Bronchial epithelial cell (primary cell): ENCODE results near the gene OR1A2. TPM values are rescaled to one million over a fixed set of nuclear protein-coding genes. Genes with fewer than 3 reads are reported as not detected.
"Not testable (repeated sequence)": the region's sequence is repeated elsewhere in the genome, so short reads cannot be mapped to it uniquely, and the experiment has no call there.

Experiments used
- DNase-seq: peaks from one replicate; pipeline ENCODE4 v3.0.0-alpha.2; 2010; ENCODE audit warnings: low read depth
- FAIRE-seq: peaks from 2 replicates; lab custom pipeline; 2011; peaks lifted over from hg19 to GRCh38; lab: Jason Lieb, UNC
- H3K27me3 ChIP-seq: 2 replicates; pipeline ENCODE4 v1.5.1; 2011; ENCODE audit warnings: low read length; ENCODE audit not compliant: control insufficient read depth, insufficient read depth
- H3K36me3 ChIP-seq: 2 replicates; pipeline ENCODE4 v1.5.1; 2011; ENCODE audit warnings: low read length; ENCODE audit not compliant: control insufficient read depth, insufficient read depth
- H3K4me3 ChIP-seq: 2 replicates; pipeline ENCODE4 v1.5.1; 2011; ENCODE audit warnings: mild to moderate bottlenecking, low read depth, low read length, control low read depth
- total RNA-seq: library from RNA; depleted of rRNA; stranded (reverse); fragments of >200 nt; gene quantifications from 2 replicates; pipeline ENCODE4 v1.2.1, GENCODE V29; 2014

Gene OR1A2
- total RNA-seq, 1 donor from 2014 or later = not detected

- not testable (repeated sequence) for H3K4me3 ChIP-seq, H3K36me3 ChIP-seq, DNase-seq, H3K27me3 ChIP-seq
- peak; percentile 75 for FAIRE-seq
These were observed 43.7 kb downstream of the OR1A2 start for GRCh38 chr17:3241044-3241443.

- not testable (repeated sequence) for DNase-seq, FAIRE-seq, H3K4me3 ChIP-seq, H3K27me3 ChIP-seq, H3K36me3 ChIP-seq
These were observed 47.5 kb downstream of the OR1A2 start for GRCh38 chr17:3244841-3245240.

Other genes with a start within 250 kb of the OR1A2 start
- not detected in 2 replicates for gene OR1D5, start 133.9 kb upstream of the OR1A2 start, total RNA-seq
- not detected in 2 replicates for gene OR1D2, start 93.1 kb upstream of the OR1A2 start, total RNA-seq
- gene OR1G1, start 70.0 kb upstream of the OR1A2 start, total RNA-seq = not detected in 2 replicates
- not detected in 2 replicates for gene OR1A1, start 10.1 kb downstream of the OR1A2 start, total RNA-seq
- not detected in 2 replicates for gene OR3A1, start 100.8 kb downstream of the OR1A2 start, total RNA-seq
- gene OR3A2, start 188.8 kb downstream of the OR1A2 start, total RNA-seq = not detected in 2 replicates
- gene OR1E1, start 200.9 kb downstream of the OR1A2 start, total RNA-seq = not detected in 2 replicates
- not detected in 2 replicates for gene OR3A3, start 213.9 kb downstream of the OR1A2 start, total RNA-seq
- not detected in 2 replicates for gene OR1E2, start 236.3 kb downstream of the OR1A2 start, total RNA-seq